ENCODE results near the gene PER2. TPM values are rescaled to one million over a fixed set of nuclear protein-coding genes. Genes with fewer than 3 reads are reported as not detected.

Gene PER2
- total RNA-seq, 1 experiment from 2014 or later: 6.6 TPM

DNA sequence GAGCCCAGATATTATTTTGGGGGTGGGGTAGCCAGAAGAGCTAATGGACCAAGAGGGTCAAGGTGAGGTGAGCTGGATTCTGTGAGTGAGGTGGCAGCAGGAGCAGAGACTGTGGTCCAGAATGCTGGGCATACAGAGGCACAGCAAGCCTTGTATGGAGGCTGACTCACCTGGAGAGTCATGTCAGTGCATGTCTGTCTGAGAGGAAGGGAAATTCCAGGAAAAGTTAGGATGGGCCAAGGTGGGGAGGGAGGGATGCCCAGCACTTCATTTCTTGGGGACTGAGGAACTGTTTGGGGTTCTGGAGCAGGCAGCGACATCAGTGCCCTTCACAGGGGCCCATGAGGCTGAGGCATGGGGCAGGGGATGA lies 21.1 kb downstream of the PER2 start:
- ChIA-PET POLR2A (interaction anchor here (0.6 kb wide), 1 partner anchor 8 kb away, joined by 3 read pairs; no protein-coding TSS in a partner anchor), CTCF (interaction anchor here (0.9 to 1.1 kb wide), 4 partner anchors 8 to 23 kb away, joined by 3 read pairs; no protein-coding TSS in a partner anchor)
- Mint-ChIP-seq H3K4me3 (no peak overlapping the region), H3K36me3 (peaks cover 5% of the 10 kb centered on the region; the same call in 1 of the 2 replicates), H3K27me3 (ENCODE audit: low read depth) (no peaks in the 10 kb centered on the region), H3K9me3 (no peaks in the 10 kb centered on the region), H3K4me1 (peaks cover 3% of the 10 kb centered on the region), H3K27ac (no peak overlapping the region)
- ATAC-seq (no peak), DNase-seq (ENCODE audit: low spot score) (no peak)
- TF ChIP-seq ZNF532 (CRISPR knock-in tag; IDR thresholded peaks at IDR 0.05; ENCODE audit: borderline replicate concordance): no peak
- TF ChIP-seq JAZF1 (CRISPR knock-in tag; IDR thresholded peaks at IDR 0.05): no peak
- TF ChIP-seq ATF1 (CRISPR knock-in tag; IDR thresholded peaks at IDR 0.05): no peak
- no peak for TF ChIP-seq ZNF396 (CRISPR knock-in tag; IDR thresholded peaks at IDR 0.05; ENCODE audit: borderline replicate concordance)
- no peak for TF ChIP-seq NR1H2 (CRISPR knock-in tag; IDR thresholded peaks at IDR 0.05)
- TF ChIP-seq TP53 (CRISPR knock-in tag; IDR thresholded peaks at IDR 0.05): no peak
- TF ChIP-seq, protein P1, sequence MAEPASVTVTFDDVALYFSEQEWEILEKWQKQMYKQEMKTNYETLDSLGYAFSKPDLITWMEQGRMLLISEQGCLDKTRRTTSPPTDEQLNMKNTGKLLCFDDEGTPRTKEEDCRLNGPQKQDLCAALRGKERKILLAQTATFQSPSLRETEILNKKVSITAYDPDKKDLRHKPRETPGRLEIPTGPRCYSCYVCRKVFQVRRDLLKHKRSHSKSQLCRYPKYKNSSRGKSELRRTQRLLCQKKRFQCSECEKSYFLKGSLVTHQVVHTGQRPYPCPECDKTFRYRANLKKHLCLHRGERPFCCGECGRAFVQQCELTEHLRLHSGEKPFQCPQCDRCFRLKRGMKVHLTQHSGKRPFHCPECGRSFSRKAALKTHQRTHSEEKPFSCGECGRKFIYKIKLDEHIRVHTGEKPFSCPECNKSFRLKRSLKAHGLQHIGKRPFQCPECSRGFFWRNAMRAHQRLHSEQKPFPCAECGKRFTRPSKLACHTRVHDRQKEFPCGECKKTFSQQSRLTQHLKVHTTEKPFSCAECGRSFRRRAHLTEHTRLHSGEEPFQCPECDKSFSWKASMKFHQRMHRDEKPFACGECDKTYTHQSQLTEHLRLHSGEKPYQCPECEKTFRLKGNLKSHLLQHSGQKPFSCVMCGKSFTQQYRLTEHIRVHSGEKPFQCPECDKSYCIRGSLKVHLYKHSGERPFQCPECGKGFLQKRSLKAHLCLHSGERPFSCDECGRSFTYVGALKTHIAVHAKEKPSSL (CRISPR knock-in tag; conservative IDR thresholded peaks at IDR 0.05): no peak
- TF ChIP-seq, protein P2, sequence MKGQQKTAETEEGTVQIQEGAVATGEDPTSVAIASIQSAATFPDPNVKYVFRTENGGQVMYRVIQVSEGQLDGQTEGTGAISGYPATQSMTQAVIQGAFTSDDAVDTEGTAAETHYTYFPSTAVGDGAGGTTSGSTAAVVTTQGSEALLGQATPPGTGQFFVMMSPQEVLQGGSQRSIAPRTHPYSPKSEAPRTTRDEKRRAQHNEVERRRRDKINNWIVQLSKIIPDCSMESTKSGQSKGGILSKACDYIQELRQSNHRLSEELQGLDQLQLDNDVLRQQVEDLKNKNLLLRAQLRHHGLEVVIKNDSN (CRISPR knock-in tag; IDR thresholded peaks at IDR 0.05): no peak
- TF ChIP-seq ELF4 (CRISPR knock-in tag; IDR thresholded peaks at IDR 0.05; ENCODE audit: low read depth): no peak

- CTCF ChIA-PET: interaction anchor here (0.6 to 3.8 kb wide), 5 partner anchors 9 to 407 kb away, joined by 3 to 79 read pairs (median 4); partner anchors contain the start of gene PER2
- Mint-ChIP-seq H3K4me1 (peaks cover 3% of the 10 kb centered on the region), H3K36me3 (peaks cover 5% of the 10 kb centered on the region; the same call in 1 of the 2 replicates), H3K9me3 (no peaks in the 10 kb centered on the region), H3K4me3 (no peak overlapping the region), H3K27me3 (ENCODE audit: low read depth) (no peaks in the 10 kb centered on the region), H3K27ac (no peak overlapping the region)
- TF ChIP-seq ZNF232 (CRISPR knock-in tag; IDR thresholded peaks at IDR 0.05): no peak
- ATAC-seq (no peak), DNase-seq (ENCODE audit: low spot score) (no peak)
- POLR2A ChIA-PET: no interaction called here
These were observed 22.8 kb downstream of the PER2 start for GRCh38 chr2:238265605-238266004.

DNA sequence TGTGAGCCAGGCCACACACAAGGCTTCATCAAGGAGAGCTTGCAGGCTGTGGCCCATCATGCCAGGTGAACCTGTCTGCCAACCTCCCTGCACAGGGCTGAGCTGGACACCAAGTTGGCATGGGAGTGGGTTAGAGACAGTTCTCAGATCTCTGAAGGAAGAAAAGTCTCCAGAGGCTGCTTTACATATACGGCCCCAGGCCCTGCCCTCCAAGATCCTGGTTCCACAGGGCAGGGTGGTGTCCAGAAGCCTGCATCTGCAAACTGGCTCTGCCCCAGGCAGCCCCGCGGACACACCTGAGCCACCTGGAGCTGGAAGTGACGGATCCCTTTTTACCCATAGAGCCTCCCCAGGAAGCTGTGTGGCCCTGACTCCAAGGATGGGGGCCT lies 24.3 kb downstream of the PER2 start:
- no peak for TF ChIP-seq ZNF671 (CRISPR knock-in tag; IDR thresholded peaks at IDR 0.05)
- no peak for ATAC-seq
- peaks cover 5% of the 10 kb centered on the region; the same call in 1 of the 2 replicates for H3K36me3 Mint-ChIP-seq
- no peak overlapping the region for H3K4me3 Mint-ChIP-seq
- no peaks in the 10 kb centered on the region for H3K9me3 Mint-ChIP-seq
- peaks cover 3% of the 10 kb centered on the region for H3K4me1 Mint-ChIP-seq
- ChIA-PET POLR2A (no interaction called here), CTCF (interaction anchor here (0.7 to 3.8 kb wide), 20 partner anchors 10 to 633 kb away, joined by 3 to 79 read pairs (median 8); partner anchors contain the start of genes KLHL30, PER2 and TWIST2)
- DNase-seq (ENCODE audit: low spot score): no peak
- H3K27me3 Mint-ChIP-seq (ENCODE audit: low read depth): no peaks in the 10 kb centered on the region
- H3K27ac Mint-ChIP-seq: no peak overlapping the region
